HEK293 (cell line): ENCODE results near the gene LRRC8E.

ENCODE experiments used
- CTCF ChIA-PET: fragments of 350-600 bp; formaldehyde crosslinking; extraction: SDS; loops from one replicate; lab custom pipeline; 2021; ENCODE audit warnings: antibody characterized with exemption; lab: Yijun Ruan, JAX
- POLR2A ChIA-PET: fragments of 300-600 bp; formaldehyde crosslinking; extraction: SDS; loops from one replicate; lab custom pipeline; 2020; ENCODE audit warnings: antibody characterized with exemption, inconsistent platforms; lab: Yijun Ruan, JAX
- H3K27ac ChIP-seq: fragments of 200-500 bp; sonication (Bioruptor generic); 2 replicates; pipeline ENCODE4 v1.5.1; 2014; ENCODE audit warnings: low read depth, low read length, control low read depth, inconsistent platforms; ENCODE audit errors: extremely low read depth
- H3K36me3 ChIP-seq, 2 experiments: fragments of 200-500 bp in 1 of 2; sonication (Bioruptor generic) in 1 of 2; 1 replicate in 1 of 2; 2 replicates in 1 of 2; pipeline ENCODE4 v1.5.1; 2014 to 2017; ENCODE audit warnings: inconsistent platforms in 2 of 2, low read length in 2 of 2; ENCODE audit not compliant: control insufficient read depth in 2 of 2, insufficient read depth in 1 of 2
- H3K4me1 ChIP-seq: fragments of 200-500 bp; sonication (Bioruptor generic); 2 replicates; pipeline ENCODE4 v1.5.1; 2014; ENCODE audit warnings: mild to moderate bottlenecking, low read length, inconsistent platforms; ENCODE audit not compliant: control insufficient read depth, insufficient read depth
- H3K4me3 ChIP-seq: 2 replicates; pipeline ENCODE4 v1.5.1; 2011; ENCODE audit warnings: low read depth, mild to moderate bottlenecking, control low read depth, low read length, moderate library complexity
- H3K9me3 ChIP-seq: fragments of 200-500 bp; sonication (Bioruptor generic); 2 replicates; pipeline ENCODE4 v1.5.1; 2014; ENCODE audit warnings: low read depth, low read length, inconsistent platforms; ENCODE audit not compliant: control insufficient read depth, insufficient read depth
- GLIS1 ChIP-seq: fragments of 450-650 bp; formaldehyde crosslinking; IDR thresholded peaks from 2 replicates; pipeline ENCODE4 v1.5.1; 2016; ENCODE audit warnings: missing biosample characterization, missing genetic modification characterization
- GLIS2 ChIP-seq: fragments of 450-650 bp; formaldehyde crosslinking; IDR thresholded peaks from 2 replicates; pipeline ENCODE4 v1.5.1; 2016; ENCODE audit warnings: missing biosample characterization, missing genetic modification characterization
- MZF1 ChIP-seq: fragments of 450-650 bp; formaldehyde crosslinking; IDR thresholded peaks from 2 replicates; pipeline ENCODE4 v1.5.1; 2017; ENCODE audit warnings: missing biosample characterization, missing genetic modification characterization, borderline replicate concordance
- PRDM4 ChIP-seq: fragments of 450-650 bp; formaldehyde crosslinking; IDR thresholded peaks from 2 replicates; pipeline ENCODE4 v1.5.1; 2017; ENCODE audit warnings: missing biosample characterization, missing genetic modification characterization
- ZBTB20 ChIP-seq: fragments of 450-650 bp; formaldehyde crosslinking; IDR thresholded peaks from 2 replicates; pipeline ENCODE4 v1.5.1; 2016; ENCODE audit warnings: missing biosample characterization, missing genetic modification characterization
- ZBTB44 ChIP-seq: fragments of 450-650 bp; IDR thresholded peaks from 2 replicates; pipeline ENCODE4 v1.5.1; 2018; ENCODE audit warnings: missing biosample characterization, mild to moderate bottlenecking, missing genetic modification characterization
- ZBTB49 ChIP-seq: fragments of 450-650 bp; formaldehyde crosslinking; IDR thresholded peaks from 2 replicates; pipeline ENCODE4 v1.5.1; 2016; ENCODE audit warnings: missing biosample characterization, missing genetic modification characterization, low read depth
- ZEB2 ChIP-seq: fragments of 450-650 bp; formaldehyde crosslinking; IDR thresholded peaks from 2 replicates; pipeline ENCODE4 v1.5.1; 2016; ENCODE audit warnings: missing biosample characterization, missing genetic modification characterization
- ZFHX2 ChIP-seq: fragments of 450-650 bp; formaldehyde crosslinking; conservative IDR thresholded peaks from 2 replicates; pipeline ENCODE4 v1.5.1; 2016; ENCODE audit warnings: missing biosample characterization, missing genetic modification characterization
- ZFP69B ChIP-seq: fragments of 450-650 bp; formaldehyde crosslinking; IDR thresholded peaks from 2 replicates; pipeline ENCODE4 v1.5.1; 2016; ENCODE audit warnings: missing biosample characterization, missing genetic modification characterization
- ZIC2 ChIP-seq: fragments of 450-650 bp; formaldehyde crosslinking; IDR thresholded peaks from 2 replicates; pipeline ENCODE4 v1.5.1; 2016; ENCODE audit warnings: missing biosample characterization, missing genetic modification characterization
- ZNF138 ChIP-seq: fragments of 450-650 bp; formaldehyde crosslinking; IDR thresholded peaks from 2 replicates; pipeline ENCODE4 v1.5.1; 2016; ENCODE audit warnings: missing biosample characterization, missing genetic modification characterization, borderline replicate concordance
- ZNF274 ChIP-seq, 2 experiments: fragments of 200-500 bp in 1 of 2; fragments of 450-650 bp in 1 of 2; sonication (Bioruptor generic) in 1 of 2; formaldehyde crosslinking in 1 of 2; IDR thresholded peaks; 2 replicates each; pipeline versions ENCODE4 v1.5.1 to v1.6.1; 2014 to 2016; ENCODE audit warnings: borderline replicate concordance in 1 of 2, inconsistent platforms in 1 of 2, low read length in 1 of 2, missing biosample characterization in 1 of 2, missing genetic modification characterization in 1 of 2
- ZNF423 ChIP-seq: fragments of 450-650 bp; formaldehyde crosslinking; IDR thresholded peaks from 2 replicates; pipeline ENCODE4 v1.5.1; 2016; ENCODE audit warnings: missing biosample characterization, missing genetic modification characterization
- ZNF626 ChIP-seq: fragments of 450-650 bp; sonication (Bioruptor Pico); formaldehyde crosslinking; IDR thresholded peaks from 2 replicates; pipeline ENCODE4 v1.5.1; 2018; ENCODE audit warnings: missing biosample characterization, missing genetic modification characterization, inconsistent platforms

Gene LRRC8E

GRCh38 chr19:7908078-7908699, 19.9 kb downstream of the LRRC8E start (continued):
- TF ChIP-seq ZBTB44, result no peak
- TF ChIP-seq ZBTB20 (tag by site-specific recombination), result no peak
- TF ChIP-seq PRDM4 (tag by site-specific recombination), result no peak
- no peak for TF ChIP-seq ZNF274 (IDR thresholded peaks at IDR 0.05; ENCODE audit: low read length)
- no peak for TF ChIP-seq ZNF274 (tag by site-specific recombination; IDR thresholded peaks at IDR 0.05; ENCODE audit: borderline replicate concordance)
- no peak for TF ChIP-seq ZEB2 (tag by site-specific recombination)
- no peak for TF ChIP-seq ZFP69B (tag by site-specific recombination)
- TF ChIP-seq ZBTB49 (tag by site-specific recombination), result no peak
- TF ChIP-seq ZFHX2 (tag by site-specific recombination), result peak; percentile 79
- no peak for TF ChIP-seq ZNF138

- Histone ChIP-seq H3K9me3 (no peaks in the 10 kb centered on the region), H3K36me3 (peaks cover 0 to 45% of the 10 kb centered on the region in 2 experiments; a peak in 2 of 3 replicates), H3K4me3 (no peak overlapping the region), H3K4me1 (peaks cover 5% of the 10 kb centered on the region; the same call in 1 of the 2 replicates), H3K27ac (no peak overlapping the region)
- ChIA-PET CTCF (interaction anchor here (0.6 to 1.7 kb wide), 5 partner anchors 9 to 731 kb away, joined by 3 to 6 read pairs (median 3); no protein-coding TSS in a partner anchor), POLR2A (interaction anchor here (0.6 to 2.7 kb wide), 3 partner anchors 9 to 17 kb away, joined by 3 to 16 read pairs (median 9); partner anchors contain the start of gene SNAPC2)
- TF ChIP-seq MZF1 (tag by site-specific recombination) (no peak), GLIS2 (tag by site-specific recombination) (peak; percentile 54), ZNF423 (tag by site-specific recombination) (peak; percentile 39; the same call in 1 of the 2 replicates), ZNF626 (tag by site-specific recombination) (no peak), ZIC2 (tag by site-specific recombination) (peak; percentile 58; the same call in 1 of the 2 replicates), GLIS1 (tag by site-specific recombination) (peak; percentile 83)
Observed at GRCh38 chr19:7908742-7909461, 20.6 kb downstream of the LRRC8E start.
